ENCODE measurements around the gene S100B. TPM values are rescaled to one million over a fixed set of nuclear protein-coding genes. Genes with fewer than 3 reads are reported as not detected.

The S100B gene
- total RNA-seq, 4 donors from 2014 or later, result 10.6 to 37.2 (median 23.2) TPM

GRCh38 chr21:46562964-46563607 is 41.8 kb downstream of the S100B start:
- DNase-seq, result no peak
- intact Hi-C loops (cut with DNase I; ENCODE audit: low total_unique reads), result no loop called here
- no peaks in the 10 kb centered on the region for H3K9me3 ChIP-seq
- H3K4me1 ChIP-seq, result no peaks in the 10 kb centered on the region
- in situ Hi-C loops (cut with MboI; ENCODE audit: low pct_ligation_motif_present in 1 of 4, low pct_unique_long_range_greater_than_20kb in 1 of 4, low sequenced_read_pairs in 3 of 4), result no loop called here
- 67 to 90% methylated on average over 1 to 14 of the region's 14 CpGs for WGBS, 2 donors (ENCODE audit: low coverage in 1 of 2)
- TF ChIP-seq POLR2AphosphoS5 (IDR thresholded peaks at IDR 0.05) (no peak), CTCF (IDR thresholded peaks at IDR 0.05) (no peak), EP300 (IDR thresholded peaks at IDR 0.05; ENCODE audit: low read depth) (no peak), POLR2A (IDR thresholded peaks at IDR 0.05) (no peak)
- H3K27me3 ChIP-seq, result no peaks in the 10 kb centered on the region
- peaks cover 0 to 29% (median 11%) of the 10 kb centered on the region in 4 donors for H3K36me3 ChIP-seq
- no peak overlapping the region for H3K27ac ChIP-seq
- H3K4me3 ChIP-seq, result no peak overlapping the region

GRCh38 chr21:46562472-46562871 is 42.4 kb downstream of the S100B start:
- 86 to 92% methylated on average over 2 to 10 of the region's 10 CpGs for WGBS, 2 donors (ENCODE audit: low coverage in 1 of 2)
- no peak overlapping the region for H3K4me3 ChIP-seq
- no peaks in the 10 kb centered on the region for H3K27me3 ChIP-seq
- no peak for TF ChIP-seq EP300 (IDR thresholded peaks at IDR 0.05; ENCODE audit: low read depth)
- no peak for TF ChIP-seq POLR2A (IDR thresholded peaks at IDR 0.05)
- no peak for TF ChIP-seq CTCF (IDR thresholded peaks at IDR 0.05)
- TF ChIP-seq POLR2AphosphoS5 (IDR thresholded peaks at IDR 0.05), result no peak
- no peaks in the 10 kb centered on the region for H3K4me1 ChIP-seq
- H3K27ac ChIP-seq, result no peak overlapping the region
- intact Hi-C loops (cut with DNase I; ENCODE audit: low total_unique reads) (no loop called here), in situ Hi-C loops (cut with MboI; ENCODE audit: low pct_ligation_motif_present in 1 of 4, low pct_unique_long_range_greater_than_20kb in 1 of 4, low sequenced_read_pairs in 3 of 4) (no loop called here)
- no peak for DNase-seq
- H3K36me3 ChIP-seq, result peaks cover 0 to 28% (median 11%) of the 10 kb centered on the region in 4 donors
- no peaks in the 10 kb centered on the region for H3K9me3 ChIP-seq

- Histone ChIP-seq H3K27me3 (no peaks in the 10 kb centered on the region), H3K9me3 (no peaks in the 10 kb centered on the region), H3K4me1 (no peaks in the 10 kb centered on the region), H3K4me3 (no peak overlapping the region), H3K36me3 (peaks cover 0 to 34% (median 10%) of the 10 kb centered on the region in 4 donors), H3K27ac (no peak overlapping the region)
- 85 to 94% methylated on average over 12 to 19 of the region's 19 CpGs for WGBS, 2 donors (ENCODE audit: low coverage in 1 of 2)
- in situ Hi-C loops (cut with MboI; ENCODE audit: low pct_ligation_motif_present in 1 of 4, low pct_unique_long_range_greater_than_20kb in 1 of 4, low sequenced_read_pairs in 3 of 4) (no loop called here), intact Hi-C loops (cut with DNase I; ENCODE audit: low total_unique reads) (no loop called here)
- TF ChIP-seq EP300 (IDR thresholded peaks at IDR 0.05; ENCODE audit: low read depth) (no peak), CTCF (IDR thresholded peaks at IDR 0.05) (no peak), POLR2AphosphoS5 (IDR thresholded peaks at IDR 0.05) (no peak), POLR2A (IDR thresholded peaks at IDR 0.05) (no peak)
- DNase-seq, result no peak
Observed at GRCh38 chr21:46561445-46562090, 43.3 kb downstream of the S100B start.

GRCh38 chr21:46560568-46561444 is 44.1 kb downstream of the S100B start:
- Histone ChIP-seq H3K4me1 (no peaks in the 10 kb centered on the region), H3K4me3 (no peak overlapping the region), H3K27me3 (no peaks in the 10 kb centered on the region), H3K27ac (no peak overlapping the region), H3K36me3 (peaks cover 0 to 41% (median 13%) of the 10 kb centered on the region in 4 donors), H3K9me3 (no peaks in the 10 kb centered on the region)
- 92% methylated on average over 19 of the region's 19 CpGs; no CpG with 5 or more reads in 1 of the 2 donors for WGBS, 2 donors (ENCODE audit: low coverage in 1 of 2)
- DNase-seq, result no peak
- in situ Hi-C loops (cut with MboI; ENCODE audit: low pct_ligation_motif_present in 1 of 4, low pct_unique_long_range_greater_than_20kb in 1 of 4, low sequenced_read_pairs in 3 of 4), result no loop called here
- intact Hi-C loops (cut with DNase I; ENCODE audit: low total_unique reads), result no loop called here
- TF ChIP-seq EP300 (IDR thresholded peaks at IDR 0.05; ENCODE audit: low read depth) (no peak), POLR2AphosphoS5 (IDR thresholded peaks at IDR 0.05) (no peak), CTCF (IDR thresholded peaks at IDR 0.05) (no peak), POLR2A (IDR thresholded peaks at IDR 0.05) (no peak)

Measured in transverse colon (tissue), 4 donors.